GM08714 (cell line): ENCODE measurements around the gene GEMIN5.

Source experiments
- H3K4me3 ChIP-seq: fragments of 200-500 bp; sonication (Bioruptor generic); 2 replicates; pipeline ENCODE4 v1.5.1; 2014; ENCODE audit warnings: mild to moderate bottlenecking, low read length, inconsistent platforms
- ZNF274 ChIP-seq: IDR thresholded peaks from 2 replicates; pipeline ENCODE4 v1.6.1; 2012; ENCODE audit warnings: mild to moderate bottlenecking, low read depth, low read length

The GEMIN5 gene

DNA sequence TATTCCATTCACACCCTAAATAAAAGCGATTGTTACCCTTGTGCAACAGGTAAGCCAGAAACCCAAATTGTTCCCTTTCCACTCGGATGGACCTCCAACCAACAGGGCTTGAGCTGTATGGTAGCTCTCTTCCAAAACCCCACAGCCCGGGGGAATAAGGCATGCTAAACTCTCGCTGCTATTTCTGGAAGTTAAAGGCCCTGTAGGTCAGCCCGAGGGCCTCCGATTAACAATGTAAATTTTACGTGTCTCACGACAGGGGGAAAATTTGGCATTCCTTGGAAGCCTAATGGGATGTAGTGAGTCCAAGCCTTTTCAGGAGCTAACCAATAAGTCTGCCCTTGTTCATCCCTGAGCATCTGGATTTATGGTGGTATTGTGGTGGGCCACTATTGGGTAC, 53.6 kb downstream of the GEMIN5 start:
- no peak overlapping the region for H3K4me3 ChIP-seq
- no peak for TF ChIP-seq ZNF274

DNA sequence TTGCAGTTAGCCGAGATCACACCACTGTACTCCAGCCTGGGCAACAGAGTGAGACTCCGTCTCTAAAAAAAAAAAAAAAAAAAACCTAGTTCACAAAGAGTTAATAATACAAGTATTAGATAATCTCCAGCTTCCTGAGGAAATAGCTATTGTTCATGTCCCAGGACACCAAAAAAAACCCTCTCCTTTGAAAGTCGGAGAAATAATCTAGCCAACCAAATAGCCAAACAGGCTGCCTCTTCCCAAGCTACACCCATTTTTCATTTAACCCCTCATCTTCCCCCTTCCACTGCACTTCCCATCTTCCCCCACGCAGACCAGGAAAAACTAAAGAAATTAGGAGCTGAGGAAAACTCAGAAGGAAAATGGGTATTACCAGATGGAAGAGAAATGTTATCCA, 56.0 kb downstream of the GEMIN5 start:
- TF ChIP-seq ZNF274 = no peak

DNA sequence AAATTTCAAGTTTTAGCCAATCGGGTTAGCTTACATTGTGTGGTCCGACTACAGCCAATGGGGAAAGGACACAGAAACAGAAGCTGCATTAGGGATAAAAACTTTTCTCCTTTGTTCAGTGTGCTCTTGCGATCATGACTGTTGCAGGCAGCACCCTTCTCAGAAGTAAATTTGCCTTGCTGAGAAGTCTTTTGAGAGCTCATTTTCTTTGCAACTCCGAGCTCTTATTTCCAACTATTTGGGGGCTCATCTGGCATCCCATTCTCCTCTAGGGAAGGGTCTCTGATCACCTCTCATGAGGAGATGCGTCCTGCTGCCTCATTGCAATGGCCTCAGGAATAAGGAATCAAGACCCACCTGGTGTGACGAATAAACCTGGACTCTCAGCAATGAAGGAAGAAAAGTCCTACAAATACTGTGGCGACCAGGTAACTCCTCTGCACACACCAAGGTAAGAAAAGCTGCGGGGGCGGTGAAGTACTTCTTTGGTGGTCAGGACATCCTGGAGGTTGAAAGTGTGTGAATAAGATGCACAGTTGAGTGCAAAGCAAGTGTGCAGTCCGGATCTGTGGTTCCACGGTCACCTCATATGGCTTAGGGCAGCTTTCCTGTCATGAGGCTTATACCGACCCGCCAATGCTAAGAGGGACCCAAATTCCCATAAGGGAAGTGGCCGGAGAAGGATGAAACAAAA, 59.2 kb downstream of the GEMIN5 start:
- TF ChIP-seq ZNF274 = no peak
- H3K4me3 ChIP-seq = no peak overlapping the region

More for the DNA sequence above, 56.0 kb downstream of the GEMIN5 start:
- H3K4me3 ChIP-seq = no peak overlapping the region

DNA sequence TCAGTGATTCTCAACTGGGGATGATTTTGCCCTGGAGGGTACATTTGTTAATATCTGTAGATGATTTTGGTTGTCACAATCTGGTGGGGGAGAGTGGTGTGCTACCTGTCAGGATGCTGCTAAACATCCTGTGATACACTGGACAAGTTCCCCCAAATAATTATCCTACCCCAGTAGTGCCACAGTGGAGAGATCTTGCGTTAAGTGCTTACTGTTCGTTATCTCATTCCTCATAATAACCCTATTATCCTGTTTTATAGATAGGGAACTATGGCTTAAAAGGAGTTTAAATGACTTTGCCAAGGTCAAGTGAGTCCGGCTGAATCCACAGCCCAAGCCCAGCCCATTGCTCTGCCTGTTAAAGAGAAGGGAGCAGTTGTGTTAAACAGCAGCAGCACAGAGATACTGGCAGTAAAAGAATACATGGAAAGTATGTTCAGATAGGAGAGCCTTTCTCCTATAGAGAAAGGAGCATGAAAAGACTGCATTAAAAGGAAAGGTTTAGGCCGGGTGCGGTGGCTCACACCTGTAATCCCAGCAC, 64.2 kb downstream of the GEMIN5 start:
- no peak overlapping the region for H3K4me3 ChIP-seq
- no peak for TF ChIP-seq ZNF274

DNA sequence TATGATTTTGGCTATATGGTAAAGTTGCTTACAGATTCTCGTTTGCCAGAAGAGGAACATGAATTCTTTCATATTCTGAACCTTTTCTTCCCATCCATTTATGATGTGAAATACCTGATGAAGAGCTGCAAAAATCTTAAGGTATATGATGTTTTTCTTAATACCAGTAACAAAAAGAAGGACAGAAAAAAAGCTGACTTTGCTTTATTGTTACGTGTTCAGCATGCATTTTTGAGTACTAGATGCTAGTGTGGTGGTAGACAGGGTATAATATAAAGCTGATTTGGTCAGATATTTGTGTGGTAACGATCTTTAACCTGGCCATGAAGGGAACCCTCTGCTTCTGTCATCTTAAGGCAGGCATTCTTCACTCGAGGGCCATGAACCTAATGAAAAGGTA, 66.3 kb downstream of the GEMIN5 start:
- TF ChIP-seq ZNF274 = no peak

DNA sequence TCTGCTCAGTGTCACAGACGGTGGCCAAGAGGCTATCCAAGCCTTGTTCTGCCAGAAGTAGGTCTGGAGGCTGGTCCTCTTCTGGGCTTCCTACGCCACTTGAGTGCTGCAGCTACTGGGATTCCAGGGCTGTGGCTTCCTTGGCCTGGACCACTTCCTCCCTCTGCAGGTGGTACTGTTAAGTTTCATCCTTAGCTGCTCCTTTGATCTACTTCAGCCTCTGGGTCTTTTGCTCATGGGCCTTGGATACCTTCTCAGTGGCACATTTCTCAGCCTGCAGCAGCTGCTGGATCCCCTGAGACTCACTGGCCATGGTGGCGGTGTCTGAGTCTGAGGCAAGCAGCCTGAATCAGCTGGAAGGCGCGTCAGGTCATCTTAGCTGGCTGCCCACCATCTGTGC, 69.3 kb downstream of the GEMIN5 start:
- no peak for TF ChIP-seq ZNF274

More for the DNA sequence above, 66.3 kb downstream of the GEMIN5 start:
- no peak overlapping the region for H3K4me3 ChIP-seq

DNA sequence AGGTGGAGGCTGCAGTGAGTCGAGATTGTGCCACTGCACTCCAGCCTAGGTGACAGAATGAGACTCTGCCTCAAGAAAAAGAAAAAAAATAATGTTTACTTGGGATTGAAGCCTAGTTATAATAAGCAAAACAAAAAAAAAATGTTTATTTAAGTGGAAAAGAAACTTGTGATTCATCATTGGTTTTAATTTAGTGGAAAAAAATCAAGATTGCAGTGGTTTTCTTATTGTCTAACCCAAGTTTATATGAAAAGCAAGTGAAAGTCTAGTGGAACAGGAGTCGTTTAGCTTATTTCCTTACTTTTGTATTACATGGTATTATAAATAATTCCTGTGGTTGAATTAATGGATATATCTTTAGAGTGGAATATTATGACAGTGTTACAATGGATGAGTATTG, 71.2 kb downstream of the GEMIN5 start:
- TF ChIP-seq ZNF274 = no peak
- no peak overlapping the region for H3K4me3 ChIP-seq

More for the DNA sequence above, 69.3 kb downstream of the GEMIN5 start:
- no peak overlapping the region for H3K4me3 ChIP-seq

DNA sequence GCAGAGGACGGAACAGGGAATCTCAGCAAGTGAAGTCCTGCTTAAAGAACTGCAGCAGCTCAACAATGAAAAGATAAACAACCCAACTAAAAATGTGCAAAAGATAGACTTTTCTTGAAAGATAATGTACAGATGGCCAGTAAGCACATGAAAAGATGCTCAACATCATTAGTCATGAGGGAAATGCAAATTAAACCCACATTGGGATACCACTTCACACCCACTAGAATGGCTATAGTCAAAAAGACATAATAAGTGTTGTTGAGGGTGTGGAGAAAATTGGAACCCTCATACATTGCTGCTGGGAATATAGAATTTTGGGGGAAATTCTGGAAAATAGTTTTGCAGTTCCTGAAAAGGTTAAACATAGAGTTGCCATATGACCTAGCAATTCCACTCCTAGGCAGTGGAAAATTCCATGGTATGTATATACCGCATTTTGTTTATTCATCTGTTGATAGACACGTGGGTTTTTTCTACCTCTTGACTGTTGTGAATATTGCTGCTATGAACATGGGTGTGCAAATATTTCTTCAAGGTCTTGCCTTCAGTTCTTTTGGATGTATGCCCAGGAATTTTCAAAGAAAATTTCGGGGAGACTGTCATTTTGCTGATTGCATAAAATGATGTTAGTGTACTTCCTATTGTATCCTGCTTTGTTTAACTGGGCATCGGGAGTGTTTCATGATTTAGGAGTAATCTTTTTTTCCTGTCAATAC, 72.4 kb downstream of the GEMIN5 start:
- no peak overlapping the region for H3K4me3 ChIP-seq
- TF ChIP-seq ZNF274 = no peak

DNA sequence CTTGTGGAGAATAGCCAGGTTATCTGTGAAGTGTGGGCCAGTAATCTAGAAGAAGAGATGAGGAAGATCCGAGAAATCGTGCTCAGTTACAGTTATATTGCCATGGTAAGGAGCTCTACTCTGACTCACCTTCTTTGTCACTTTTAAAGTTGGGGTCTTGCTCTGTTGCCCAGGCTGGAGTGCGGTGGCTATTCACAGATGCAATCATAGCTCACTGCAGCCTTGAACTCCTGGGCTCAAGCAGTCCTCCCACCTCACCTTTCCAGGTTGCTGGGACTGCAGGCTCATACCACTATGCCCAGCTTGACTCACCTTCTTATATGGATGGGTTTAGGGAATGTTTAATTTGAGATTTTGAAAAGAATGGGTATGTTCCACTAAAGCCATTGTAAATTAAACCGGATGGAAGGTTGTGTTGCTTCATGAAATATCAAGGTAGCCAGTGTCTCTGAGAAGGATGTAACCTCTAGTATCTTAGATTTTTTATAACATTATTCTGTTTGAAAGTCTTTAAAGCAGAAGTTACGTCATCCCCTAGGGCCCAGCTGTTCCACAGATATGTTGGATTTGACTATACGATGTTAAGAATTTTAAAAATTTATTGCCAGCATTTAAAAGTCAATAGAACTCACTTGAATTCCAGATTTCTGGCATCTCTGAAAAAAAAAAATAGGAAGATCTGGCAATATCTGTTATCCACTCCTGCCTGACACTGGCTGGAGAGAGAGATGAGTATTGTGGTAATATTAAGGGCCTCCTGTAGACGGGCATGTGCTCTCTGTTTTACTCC, 74.5 kb downstream of the GEMIN5 start:
- H3K4me3 ChIP-seq = no peak overlapping the region
- no peak for TF ChIP-seq ZNF274

DNA sequence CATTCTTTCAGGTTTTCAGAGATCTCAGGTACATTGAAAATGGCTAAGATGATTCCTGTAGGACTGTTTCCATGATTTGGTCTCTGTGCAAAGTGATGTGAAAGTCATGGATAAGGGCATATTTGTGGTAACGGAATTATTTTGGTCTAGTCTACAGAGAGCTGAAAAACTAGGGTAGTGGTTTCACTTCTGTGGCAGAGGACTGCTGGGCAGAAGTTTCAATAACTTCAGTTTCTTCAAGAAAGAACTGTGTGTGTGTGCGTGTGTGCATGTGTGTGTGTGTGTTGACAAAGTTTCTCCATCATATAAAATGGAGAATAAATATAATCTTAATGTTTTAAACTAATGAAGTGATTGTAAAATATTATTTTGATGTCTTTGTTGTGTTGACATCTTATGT, 75.2 kb downstream of the GEMIN5 start:
- H3K4me3 ChIP-seq = no peak overlapping the region
- TF ChIP-seq ZNF274 = no peak

DNA sequence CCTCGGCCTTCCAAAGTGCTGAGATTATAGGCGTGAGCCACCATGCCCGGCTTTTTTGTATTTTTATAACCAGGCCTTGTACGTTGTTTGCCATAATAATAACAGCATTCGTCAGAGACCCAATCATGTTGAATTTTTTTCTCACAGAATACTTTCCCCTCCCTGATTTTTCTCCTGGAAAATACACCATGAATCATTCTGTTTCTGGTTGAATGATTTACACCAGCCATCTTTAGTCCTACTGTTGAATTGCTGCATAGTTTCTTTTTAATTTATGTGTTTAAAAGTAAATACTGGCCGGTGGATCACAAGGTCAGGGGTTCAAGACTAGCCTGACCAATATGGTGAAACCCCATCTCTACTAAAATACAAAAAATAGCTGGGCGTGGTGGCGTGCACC, 76.1 kb downstream of the GEMIN5 start:
- no peak overlapping the region for H3K4me3 ChIP-seq
- no peak for TF ChIP-seq ZNF274

DNA sequence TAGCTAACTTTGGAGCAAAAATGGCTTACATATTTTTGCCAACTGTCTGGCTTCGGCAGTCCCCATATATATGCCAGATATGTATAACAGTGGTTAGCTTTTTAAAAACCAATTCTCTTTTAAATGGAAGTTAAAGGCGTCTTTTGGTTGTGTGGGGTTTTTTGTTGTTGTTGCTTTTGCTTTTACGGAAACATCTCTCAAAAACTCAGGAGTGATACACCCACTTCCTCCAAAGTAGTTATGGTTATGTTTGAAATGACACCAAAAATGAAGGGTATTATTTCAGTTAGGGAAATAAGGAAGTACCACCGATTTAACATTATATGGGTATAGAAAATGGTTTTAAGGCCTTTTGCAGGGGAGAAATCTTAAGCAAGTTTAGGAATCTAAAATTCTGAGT, 77.2 kb downstream of the GEMIN5 start:
- peak overlapping the region; percentile 93; the same call in 1 of the 2 replicates for H3K4me3 ChIP-seq
- TF ChIP-seq ZNF274 = no peak

DNA sequence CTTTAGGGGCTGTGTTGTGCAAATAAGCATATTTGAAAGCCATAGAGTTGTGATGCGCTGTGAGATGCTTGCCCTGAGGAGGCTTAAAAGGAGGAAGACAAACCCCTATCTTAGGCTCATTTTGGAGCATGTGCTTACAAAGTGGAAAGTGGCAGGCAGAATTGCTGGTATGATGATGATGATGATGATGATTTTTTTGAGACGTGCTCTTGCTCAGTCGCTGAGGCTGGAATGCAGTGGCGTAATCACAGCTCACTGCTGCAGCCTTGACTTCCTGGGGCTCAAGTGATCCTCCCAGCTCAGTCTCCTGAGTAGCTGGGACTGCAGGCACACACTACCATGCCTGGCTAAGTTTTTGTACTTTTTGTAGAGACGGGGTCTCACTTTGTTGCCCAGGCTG, 77.9 kb downstream of the GEMIN5 start:
- no peak for TF ChIP-seq ZNF274

More for the DNA sequence above, 77.9 kb downstream of the GEMIN5 start:
- H3K4me3 ChIP-seq = peak overlapping the region; percentile 93
